Activated naive CD8-positive, alpha-beta T cell treated with anti-CD3 and anti-CD28 coated beads for 36 hours (primary cell): Measurements from ENCODE around the gene ZNF814. TPM values are rescaled to one million over a fixed set of nuclear protein-coding genes. Genes with fewer than 3 reads are reported as not detected.
"Not testable (repeated sequence)": the region's sequence is repeated elsewhere in the genome, so short reads cannot be mapped to it uniquely, and the experiment has no call there.

Experiments
- DNase-seq: peaks from one replicate; pipeline ENCODE4 v3.0.0; 2021
- H3K27ac Mint-ChIP-seq: one replicate; pipeline ENCODE4 v1.8.0; 2022; ENCODE audit warnings: mild to moderate bottlenecking, moderate library complexity, mixed read lengths
- H3K27me3 Mint-ChIP-seq: one replicate; pipeline ENCODE4 v1.8.0; 2022; ENCODE audit warnings: mild to moderate bottlenecking, mixed read lengths
- H3K36me3 Mint-ChIP-seq: one replicate; pipeline ENCODE4 v1.8.0; 2021; ENCODE audit warnings: mild to moderate bottlenecking, mixed read lengths
- H3K4me1 Mint-ChIP-seq: one replicate; pipeline ENCODE4 v1.8.0; 2021; ENCODE audit warnings: mixed read lengths
- H3K4me3 Mint-ChIP-seq: one replicate; pipeline ENCODE4 v1.8.0; 2022; ENCODE audit warnings: mild to moderate bottlenecking, moderate library complexity, mixed read lengths
- H3K9me3 Mint-ChIP-seq: one replicate; pipeline ENCODE4 v1.8.0; 2022; ENCODE audit warnings: mixed read lengths
- total RNA-seq, 2 experiments: library from RNA; stranded (reverse); gene quantifications; one replicate each; pipeline ENCODE4 v1.2.3, GENCODE V29; 2021

ZNF814 gene
- total RNA-seq, 2 experiments from 2014 or later, result 40.6 to 45.9 TPM

DNA sequence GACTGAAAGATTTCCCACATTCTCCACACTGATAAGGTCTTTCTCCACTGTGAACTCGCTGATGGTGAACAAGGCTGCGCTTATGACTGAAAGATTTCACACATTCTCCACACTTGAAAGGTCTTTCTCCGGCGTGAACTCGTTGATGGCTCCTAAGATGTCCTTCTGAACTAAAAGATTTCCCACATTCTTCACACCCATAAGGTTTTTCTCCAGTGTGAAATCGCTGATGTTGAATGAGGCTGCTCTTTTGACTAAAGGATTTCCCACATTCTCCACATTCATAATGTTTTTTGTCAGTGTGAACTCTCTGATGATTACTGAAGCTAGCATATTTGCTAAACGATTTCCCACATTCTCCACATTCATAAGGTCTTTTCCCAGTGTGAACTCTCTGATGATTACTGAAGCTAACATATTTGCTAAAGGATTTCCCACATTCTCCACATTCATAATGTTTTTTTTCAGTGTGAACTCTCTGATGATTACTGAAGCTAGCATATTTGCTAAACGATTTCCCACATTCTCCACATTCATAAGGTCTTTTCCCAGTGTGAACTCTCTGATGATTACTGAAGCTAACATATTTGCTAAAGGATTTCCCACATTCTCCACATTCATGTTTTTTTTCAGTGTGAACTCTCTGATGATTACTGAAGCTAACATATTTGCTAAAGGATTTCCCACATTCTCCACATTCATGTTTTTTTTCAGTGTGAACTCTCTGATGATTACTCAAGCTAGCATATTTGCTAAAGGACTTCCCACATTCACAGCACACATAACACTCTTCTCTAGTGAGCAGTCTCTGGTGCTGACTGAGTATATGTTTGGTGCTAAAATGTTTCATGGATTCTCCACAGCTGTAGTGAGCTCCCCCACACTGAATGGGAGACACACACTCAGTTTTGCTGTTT lies 14.7 kb downstream of the ZNF814 start:
- not testable (repeated sequence) for H3K4me3 Mint-ChIP-seq, H3K27me3 Mint-ChIP-seq, DNase-seq, H3K4me1 Mint-ChIP-seq, H3K27ac Mint-ChIP-seq
- Mint-ChIP-seq H3K36me3 (peaks cover 93% of the 10 kb centered on the region), H3K9me3 (peaks cover 60% of the 10 kb centered on the region)

GRCh38 chr19:57872450-57872849 lies 16.4 kb downstream of the ZNF814 start:
- no peak for DNase-seq
- no peak overlapping the region for H3K4me3 Mint-ChIP-seq
- H3K27me3 Mint-ChIP-seq, result no peaks in the 10 kb centered on the region
- no peaks in the 10 kb centered on the region for H3K4me1 Mint-ChIP-seq
- no peak overlapping the region for H3K27ac Mint-ChIP-seq
- H3K9me3 Mint-ChIP-seq, result peaks cover 59% of the 10 kb centered on the region
- peaks cover 93% of the 10 kb centered on the region for H3K36me3 Mint-ChIP-seq

DNA sequence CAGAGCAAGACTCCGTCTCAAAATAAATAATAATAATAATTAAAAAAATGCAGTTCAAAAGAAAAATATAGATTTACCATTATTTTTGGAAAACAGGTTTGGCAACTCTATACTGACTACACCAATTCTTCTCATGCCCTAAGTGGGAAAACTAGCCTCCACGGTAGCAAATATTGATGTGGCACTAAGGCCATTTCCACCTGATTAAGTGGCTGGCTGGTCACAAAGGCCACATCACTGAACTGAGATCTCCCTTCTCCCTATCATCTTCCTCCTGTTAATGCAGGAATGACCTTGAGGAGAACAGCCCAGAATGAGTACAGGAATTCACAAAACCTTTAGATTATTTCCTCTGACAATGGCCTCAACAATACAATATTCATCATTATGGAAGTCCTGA lies 18.6 kb downstream of the ZNF814 start:
- H3K4me1 Mint-ChIP-seq, result no peaks in the 10 kb centered on the region
- H3K27me3 Mint-ChIP-seq, result no peaks in the 10 kb centered on the region
- peaks cover 55% of the 10 kb centered on the region for H3K9me3 Mint-ChIP-seq
- DNase-seq, result no peak
- H3K27ac Mint-ChIP-seq, result no peak overlapping the region
- peaks cover 92% of the 10 kb centered on the region for H3K36me3 Mint-ChIP-seq
- no peak overlapping the region for H3K4me3 Mint-ChIP-seq

- not testable (repeated sequence) for H3K27me3 Mint-ChIP-seq, H3K4me3 Mint-ChIP-seq, H3K27ac Mint-ChIP-seq, H3K4me1 Mint-ChIP-seq, DNase-seq
- peaks cover 92% of the 10 kb centered on the region for H3K36me3 Mint-ChIP-seq
- peaks cover 57% of the 10 kb centered on the region for H3K9me3 Mint-ChIP-seq
Measured at GRCh38 chr19:57869655-57870054, 19.2 kb downstream of the ZNF814 start.

GRCh38 chr19:57867868-57868492 lies 20.9 kb downstream of the ZNF814 start:
- H3K27me3 Mint-ChIP-seq, result no peaks in the 10 kb centered on the region
- no peaks in the 10 kb centered on the region for H3K4me1 Mint-ChIP-seq
- H3K27ac Mint-ChIP-seq, result no peak overlapping the region
- H3K9me3 Mint-ChIP-seq, result peaks cover 50% of the 10 kb centered on the region
- H3K4me3 Mint-ChIP-seq, result no peak overlapping the region
- H3K36me3 Mint-ChIP-seq, result peaks cover 92% of the 10 kb centered on the region
- no peak for DNase-seq

DNA sequence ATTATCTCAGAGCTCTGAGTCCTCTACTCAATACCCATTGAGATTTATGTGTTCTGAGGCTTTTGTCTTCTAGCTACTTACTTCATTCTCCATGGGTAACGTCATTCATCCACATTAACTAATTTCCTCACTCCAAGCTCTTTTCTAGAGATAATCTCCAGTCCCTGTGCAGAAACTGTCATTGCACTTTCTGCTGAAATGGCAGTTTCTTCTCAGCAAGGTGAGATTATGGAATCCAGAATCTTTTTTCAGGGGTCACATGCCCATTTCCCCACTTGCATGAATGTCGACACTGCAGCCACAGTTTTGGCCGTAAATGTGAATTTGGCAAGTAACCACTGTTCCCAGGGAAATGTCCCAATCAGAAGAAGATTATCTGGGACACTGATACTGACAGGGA lies 26.5 kb downstream of the ZNF814 start:
- not testable (repeated sequence) for H3K27ac Mint-ChIP-seq, H3K4me3 Mint-ChIP-seq, H3K27me3 Mint-ChIP-seq, DNase-seq, H3K4me1 Mint-ChIP-seq
- Mint-ChIP-seq H3K9me3 (peaks cover 44% of the 10 kb centered on the region), H3K36me3 (peaks cover 91% of the 10 kb centered on the region)

DNA sequence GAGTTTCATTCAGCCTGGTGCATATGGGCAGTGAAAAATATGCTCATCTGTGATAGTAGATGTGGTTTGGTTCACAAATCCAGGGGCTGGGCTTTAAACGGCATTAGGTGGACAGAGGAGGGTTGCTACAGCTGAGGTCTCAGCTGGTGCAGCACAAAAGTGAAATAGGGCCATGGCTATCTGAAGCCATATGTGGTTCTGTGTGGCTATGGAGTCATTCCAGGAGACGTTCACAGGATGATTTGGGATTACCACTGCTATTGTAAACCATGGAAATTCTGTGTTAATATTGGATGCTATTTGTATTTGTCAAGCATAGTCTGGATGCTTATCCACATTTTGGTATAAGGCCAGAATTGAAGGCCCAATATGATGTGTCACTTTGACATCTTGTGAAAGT lies 34.7 kb downstream of the ZNF814 start:
- H3K27ac Mint-ChIP-seq, H3K27me3 Mint-ChIP-seq, DNase-seq, H3K9me3 Mint-ChIP-seq, H3K4me3 Mint-ChIP-seq: not testable (repeated sequence)
- Mint-ChIP-seq H3K4me1 (peaks cover 21% of the 10 kb centered on the region), H3K36me3 (peaks cover 78% of the 10 kb centered on the region)

DNA sequence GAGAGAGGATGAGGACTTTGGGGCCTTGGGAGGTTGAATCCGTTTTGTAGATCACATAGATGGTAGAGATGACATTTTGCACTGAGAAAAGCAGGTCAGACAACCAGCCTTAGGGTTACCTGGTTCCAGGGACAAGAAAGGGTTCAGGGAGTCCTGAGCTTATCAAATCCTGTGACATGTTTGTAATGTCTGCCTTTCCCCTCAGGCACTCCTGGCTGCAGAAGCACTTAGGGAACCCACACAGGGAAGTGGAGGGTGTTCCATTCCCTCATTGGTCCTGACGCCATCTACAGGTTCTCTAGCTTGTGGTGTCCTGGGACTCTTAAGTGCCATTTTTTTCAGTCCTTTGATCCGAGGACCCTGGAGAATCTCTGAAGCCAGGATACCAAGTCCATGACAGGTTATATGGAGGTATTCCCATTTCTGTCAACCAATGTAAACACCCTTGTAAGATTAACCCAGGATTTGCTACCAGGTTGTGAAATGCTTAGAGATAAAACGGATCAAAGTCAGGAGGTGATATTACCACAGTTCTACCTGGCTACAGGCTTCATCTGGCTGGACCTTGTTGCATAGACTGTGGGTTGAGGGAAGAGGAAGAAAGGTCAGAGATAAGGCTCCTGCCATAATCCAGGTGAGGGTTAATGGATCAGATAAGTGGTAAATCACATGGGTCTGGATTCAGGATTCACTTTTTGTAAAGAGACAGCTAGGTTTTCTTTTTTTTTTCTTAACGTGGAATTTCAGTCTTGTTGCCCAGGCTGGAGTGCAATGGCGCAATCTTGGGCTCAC lies 36.8 kb downstream of the ZNF814 start:
- not testable (repeated sequence) for H3K27ac Mint-ChIP-seq, DNase-seq, H3K4me3 Mint-ChIP-seq, H3K9me3 Mint-ChIP-seq, H3K27me3 Mint-ChIP-seq
- Mint-ChIP-seq H3K4me1 (peaks cover 22% of the 10 kb centered on the region), H3K36me3 (peaks cover 65% of the 10 kb centered on the region)

DNA sequence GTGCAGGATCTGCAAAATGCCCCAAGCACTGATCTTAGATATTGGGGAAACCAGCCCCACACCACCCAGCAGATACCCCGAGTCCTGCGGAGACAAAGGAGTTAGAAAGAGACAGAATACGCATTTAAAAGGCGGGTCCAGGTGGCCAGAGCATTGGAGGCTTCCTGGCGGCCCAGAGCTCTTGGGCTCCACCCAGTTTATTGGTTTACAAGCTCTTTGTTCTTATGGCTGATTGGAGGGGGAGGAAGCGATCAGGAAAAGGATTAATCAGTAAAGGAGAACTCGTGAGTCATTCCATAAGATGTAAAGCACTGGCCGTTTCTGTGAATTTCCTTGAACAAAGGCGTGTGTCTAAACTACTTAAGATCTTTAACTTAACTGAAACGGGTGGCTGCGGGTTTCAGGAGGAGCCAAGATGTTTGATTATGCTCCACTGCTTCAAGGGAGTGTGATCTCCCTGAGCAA lies 38.3 kb downstream of the ZNF814 start:
- H3K4me3 Mint-ChIP-seq, result peak overlapping the region; percentile 87
- peaks cover 5% of the 10 kb centered on the region for H3K9me3 Mint-ChIP-seq
- H3K27me3 Mint-ChIP-seq, result no peaks in the 10 kb centered on the region

DNA sequence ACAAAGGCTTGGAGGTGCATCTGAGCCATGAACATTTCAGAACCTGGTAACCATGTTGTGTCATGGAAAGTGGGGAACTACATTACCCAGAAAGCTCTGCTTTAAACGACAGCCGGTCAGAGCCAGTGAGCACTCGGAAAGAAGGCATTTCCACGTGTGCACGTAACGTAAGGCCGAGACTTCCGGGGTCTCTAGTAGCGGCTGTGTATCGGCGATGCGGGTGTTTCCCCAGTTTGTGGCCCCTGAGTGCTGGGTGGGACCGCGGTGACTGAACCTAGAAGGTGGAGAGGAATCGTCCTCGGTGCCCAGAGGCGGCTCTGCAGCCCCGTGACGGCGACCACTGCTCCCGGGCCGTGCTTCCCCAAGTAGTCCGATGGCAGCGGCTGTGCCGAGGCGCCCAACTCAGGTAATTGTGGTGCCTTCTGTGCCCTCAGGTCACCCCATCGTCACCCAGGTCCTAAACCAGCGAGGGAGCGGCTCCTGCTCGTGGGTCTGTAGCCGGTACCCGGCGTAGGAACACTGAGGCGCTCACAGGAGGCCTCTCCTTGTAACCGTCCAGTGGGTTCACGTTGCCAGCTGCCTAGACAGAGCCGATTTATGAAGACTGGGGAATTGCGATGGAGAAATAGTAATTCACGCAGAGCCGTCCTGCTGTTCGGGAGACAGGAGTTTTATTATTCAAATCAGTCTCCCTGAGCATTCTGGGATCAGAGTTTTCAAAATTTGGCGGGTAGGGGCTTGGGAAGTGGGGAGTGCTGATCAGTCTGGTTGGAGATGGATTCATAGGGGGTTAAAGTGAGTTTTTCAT lies 39.0 kb downstream of the ZNF814 start, which contains the start of gene ZNF587:
Gene ZNF587, plus strand, starts transcription at position 194 of the 808 bp plus-strand sequence. Its CDS starts 180 bp downstream, at position 374.
- Mint-ChIP-seq H3K4me1 (peaks cover 23% of the 10 kb centered on the region), H3K27ac (peak within 1 kb of the TSS; percentile 87), H3K4me3 (peak within 1 kb of the TSS; percentile 87), H3K36me3 (peaks cover 58% of the 10 kb centered on the region)
- not testable (repeated sequence) for H3K9me3 Mint-ChIP-seq, H3K27me3 Mint-ChIP-seq
- DNase-seq, result peak; percentile 84

More for the DNA sequence above, 38.3 kb downstream of the ZNF814 start:
- Mint-ChIP-seq H3K27ac (peak overlapping the region; percentile 87), H3K4me1 (peaks cover 23% of the 10 kb centered on the region), H3K36me3 (peaks cover 57% of the 10 kb centered on the region)
- DNase-seq, result peak; percentile 8

DNA sequence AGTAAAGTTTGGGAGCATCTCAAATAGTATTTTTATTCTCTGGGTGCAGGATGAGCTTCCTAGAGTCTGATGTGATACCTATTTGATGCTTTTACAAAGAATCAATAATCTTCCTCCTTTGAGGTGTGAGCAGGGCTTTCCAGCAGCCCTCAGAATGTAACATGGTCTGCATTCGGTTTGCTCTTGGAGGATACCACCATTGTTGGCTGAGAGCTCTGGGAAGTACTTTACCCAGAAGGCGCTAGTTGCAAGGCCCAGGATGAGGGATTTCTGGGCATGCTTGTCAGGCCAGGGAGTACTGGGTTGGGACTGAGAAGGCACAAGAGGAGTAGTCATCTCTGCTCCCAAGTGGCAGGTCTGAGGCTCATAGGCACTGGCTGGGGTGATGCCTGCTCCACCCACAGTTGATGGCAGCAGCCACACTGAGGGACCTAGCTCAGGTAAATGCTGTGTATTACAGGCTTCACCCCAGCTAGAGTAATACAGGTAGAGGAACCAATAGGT lies 39.6 kb downstream of the ZNF814 start:
- H3K27ac Mint-ChIP-seq, result peak overlapping the region; percentile 87
- H3K4me1 Mint-ChIP-seq, result peaks cover 23% of the 10 kb centered on the region
- H3K27me3 Mint-ChIP-seq, H3K9me3 Mint-ChIP-seq, DNase-seq: not testable (repeated sequence)
- peaks cover 55% of the 10 kb centered on the region for H3K36me3 Mint-ChIP-seq
- peak overlapping the region; percentile 87 for H3K4me3 Mint-ChIP-seq

GRCh38 chr19:57847164-57847563 lies 41.7 kb downstream of the ZNF814 start:
- Mint-ChIP-seq H3K36me3 (peaks cover 53% of the 10 kb centered on the region), H3K4me1 (peaks cover 26% of the 10 kb centered on the region)
- not testable (repeated sequence) for H3K27me3 Mint-ChIP-seq, H3K27ac Mint-ChIP-seq, H3K4me3 Mint-ChIP-seq, H3K9me3 Mint-ChIP-seq, DNase-seq

GRCh38 chr19:57841122-57841763 lies 47.6 kb downstream of the ZNF814 start:
- Mint-ChIP-seq H3K36me3 (peaks cover 38% of the 10 kb centered on the region), H3K27ac (no peak overlapping the region), H3K9me3 (no peaks in the 10 kb centered on the region), H3K27me3 (no peaks in the 10 kb centered on the region), H3K4me1 (peaks cover 22% of the 10 kb centered on the region), H3K4me3 (no peak overlapping the region)
- DNase-seq, result no peak
